ENCODE data around the gene WBP2. TPM values are rescaled to one million over a fixed set of nuclear protein-coding genes. Genes with fewer than 3 reads are reported as not detected.
A peak's percentile ranks its signal among the peaks of the same experiment; 100 is the strongest.
"Not testable (repeated sequence)": the region's sequence is repeated elsewhere in the genome, so short reads cannot be mapped to it uniquely, and the experiment has no call there.

The WBP2 gene
- total RNA-seq, 1 donor from 2014 or later, result 65.5 TPM

GRCh38 chr17:75869282-75870141, 14.4 kb upstream of the WBP2 start:
- H3K4me3 ChIP-seq (ENCODE audit: low read depth, low read length), result no peak overlapping the region
- no peak for TF ChIP-seq CTCF (conservative IDR thresholded peaks at IDR 0.05; ENCODE audit: low read depth, low read length)
- DNase-seq (ENCODE audit: low read depth), result no peak

- not testable (repeated sequence) for H3K4me3 ChIP-seq (ENCODE audit: low read depth, low read length); DNase-seq (ENCODE audit: low read depth)
These were observed 13.7 kb upstream of the WBP2 start for GRCh38 chr17:75868730-75869281.

GRCh38 chr17:75865404-75866188, 10.5 kb upstream of the WBP2 start:
- not testable (repeated sequence) for H3K4me3 ChIP-seq (ENCODE audit: low read depth, low read length); DNase-seq (ENCODE audit: low read depth)

GRCh38 chr17:75864887-75865286, 9.8 kb upstream of the WBP2 start:
- H3K4me3 ChIP-seq (ENCODE audit: low read depth, low read length); DNase-seq (ENCODE audit: low read depth): not testable (repeated sequence)

- DNase-seq (ENCODE audit: low read depth), result no peak
- no peak for TF ChIP-seq CTCF (conservative IDR thresholded peaks at IDR 0.05; ENCODE audit: low read depth, low read length)
- H3K4me3 ChIP-seq (ENCODE audit: low read depth, low read length), result no peak overlapping the region
These were observed 9.3 kb upstream of the WBP2 start for GRCh38 chr17:75864448-75864871.

- H3K4me3 ChIP-seq (ENCODE audit: low read depth, low read length), result no peak overlapping the region
- TF ChIP-seq CTCF (conservative IDR thresholded peaks at IDR 0.05; ENCODE audit: low read depth, low read length), result no peak
- no peak for DNase-seq (ENCODE audit: low read depth)
These were observed 6.8 kb upstream of the WBP2 start for GRCh38 chr17:75861927-75862317.

- H3K4me3 ChIP-seq (ENCODE audit: low read depth, low read length); DNase-seq (ENCODE audit: low read depth): not testable (repeated sequence)
These were observed 4.2 kb upstream of the WBP2 start for GRCh38 chr17:75859358-75859757.

GRCh38 chr17:75856062-75856756, 1.1 kb upstream of the WBP2 start:
- peak; percentile 49 for TF ChIP-seq CTCF (conservative IDR thresholded peaks at IDR 0.05; ENCODE audit: low read depth, low read length)
- H3K4me3 ChIP-seq (ENCODE audit: low read depth, low read length), result peak overlapping the region; percentile 85
- no peak for DNase-seq (ENCODE audit: low read depth)
